Mesendoderm (in vitro differentiated cells): ENCODE results near the gene PTGR1.
"Not testable (repeated sequence)": the region's sequence is repeated elsewhere in the genome, so short reads cannot be mapped to it uniquely, and the experiment has no call there.

ENCODE experiments used
- DNase-seq: peaks from one replicate; pipeline ENCODE4 v3.0.0; 2013
- H2AK5ac ChIP-seq: 2 replicates; pipeline ENCODE4 v1.6.1; 2013; ENCODE audit warnings: low read length, inconsistent platforms
- H2BK120ac ChIP-seq: 2 replicates; pipeline ENCODE4 v1.6.1; 2013; ENCODE audit warnings: low read depth, mild to moderate bottlenecking, low read length, moderate library complexity, mixed read lengths
- H2BK15ac ChIP-seq: replicated peaks from 2 replicates; pipeline ENCODE4 v1.6.1; 2013; ENCODE audit warnings: low read depth, mild to moderate bottlenecking, moderate library complexity
- H2BK5ac ChIP-seq: 2 replicates; pipeline ENCODE4 v1.6.1; 2013; ENCODE audit warnings: low read length, inconsistent platforms
- H3K18ac ChIP-seq: 2 replicates; pipeline ENCODE4 v1.6.1; 2013; ENCODE audit warnings: mild to moderate bottlenecking, low read length, mixed read lengths
- H3K23ac ChIP-seq: one replicate; pipeline ENCODE4 v1.6.1; 2013; ENCODE audit warnings: low read length
- H3K27ac ChIP-seq: 2 replicates; pipeline ENCODE4 v1.5.1; 2013; ENCODE audit warnings: low read depth, mild to moderate bottlenecking, inconsistent platforms, low read length, moderate library complexity
- H3K27me3 ChIP-seq: 2 replicates; pipeline ENCODE4 v1.6.1; 2013; ENCODE audit warnings: low read length, control low read depth, mild to moderate bottlenecking, inconsistent platforms; ENCODE audit not compliant: insufficient read depth, poor library complexity
- H3K36me3 ChIP-seq: 2 replicates; pipeline ENCODE4 v1.6.1; 2013; ENCODE audit warnings: low read length, inconsistent platforms; ENCODE audit not compliant: control insufficient read depth, insufficient read depth
- H3K4ac ChIP-seq: one replicate; pipeline ENCODE4 v1.6.1; 2013; ENCODE audit warnings: low read depth, mild to moderate bottlenecking, low read length, moderate library complexity
- H3K4me1 ChIP-seq: 2 replicates; pipeline ENCODE4 v1.6.1; 2013; ENCODE audit warnings: low read depth, low read length, inconsistent platforms; ENCODE audit not compliant: control insufficient read depth
- H3K4me2 ChIP-seq: 2 replicates; pipeline ENCODE4 v1.6.1; 2013; ENCODE audit warnings: low read length
- H3K4me3 ChIP-seq: 2 replicates; pipeline ENCODE4 v1.5.1; 2013; ENCODE audit warnings: mild to moderate bottlenecking, low read length
- H3K56ac ChIP-seq: one replicate; pipeline ENCODE4 v1.6.1; 2013; ENCODE audit warnings: low read length
- H3K79me1 ChIP-seq: 2 replicates; pipeline ENCODE4 v1.6.1; 2013; ENCODE audit warnings: low read length, inconsistent platforms
- H3K79me2 ChIP-seq: 2 replicates; pipeline ENCODE4 v1.6.1; 2013; ENCODE audit warnings: mild to moderate bottlenecking, low read length; ENCODE audit not compliant: control insufficient read depth, insufficient read depth
- H3K9ac ChIP-seq: 2 replicates; pipeline ENCODE4 v1.6.1; 2013; ENCODE audit warnings: low read length, inconsistent platforms
- H4K5ac ChIP-seq: one replicate; pipeline ENCODE4 v1.6.1; 2013; ENCODE audit warnings: low read length
- H4K8ac ChIP-seq: one replicate; pipeline ENCODE4 v1.6.1; 2013; ENCODE audit warnings: low read depth, mild to moderate bottlenecking, control low read depth, low read length, moderate library complexity
- WGBS: extraction: QIAGEN DNeasy Blood & Tissue Kit; methylation state at CpG from one replicate; pipeline ENCODE4 v1.1.7; 2013; ENCODE audit warnings: low lambda C conversion rate, missing lambda C conversion rate; ENCODE audit not compliant: insufficient coverage; ENCODE audit errors: extremely low coverage; 5-methylcytosine and 5-hydroxymethylcytosine counted together

PTGR1 gene

GRCh38 chr9:111561165-111561719 is 38.2 kb downstream of the PTGR1 start:
- H2BK5ac ChIP-seq, result no peak overlapping the region
- no peaks in the 10 kb centered on the region for H3K27me3 ChIP-seq
- H3K79me2 ChIP-seq, result no peaks in the 10 kb centered on the region
- H2AK5ac ChIP-seq, result no peak overlapping the region
- H3K4ac ChIP-seq, result no peak overlapping the region
- no peak overlapping the region for H4K5ac ChIP-seq
- no peak overlapping the region for H3K23ac ChIP-seq
- H3K27ac ChIP-seq, result no peak overlapping the region
- H2BK120ac ChIP-seq, result no peak overlapping the region
- H3K9ac ChIP-seq, result no peak overlapping the region
- H4K8ac ChIP-seq, result no peak overlapping the region
- H3K36me3 ChIP-seq, result no peaks in the 10 kb centered on the region
- no peak overlapping the region for H3K4me2 ChIP-seq
- no peak overlapping the region for H2BK15ac ChIP-seq
- H3K79me1 ChIP-seq, result no peaks in the 10 kb centered on the region
- no peaks in the 10 kb centered on the region for H3K4me1 ChIP-seq
- H3K56ac ChIP-seq, result no peak overlapping the region
- H3K4me3 ChIP-seq, result no peak overlapping the region
- no peak overlapping the region for H3K18ac ChIP-seq
- no peak for DNase-seq

GRCh38 chr9:111559000-111559610 is 40.3 kb downstream of the PTGR1 start:
- no peak overlapping the region for H2AK5ac ChIP-seq

GRCh38 chr9:111555425-111555824 is 44.0 kb downstream of the PTGR1 start:
- not testable (repeated sequence) for H4K5ac ChIP-seq, H3K56ac ChIP-seq, H3K79me2 ChIP-seq, H3K18ac ChIP-seq, H3K9ac ChIP-seq, H3K27me3 ChIP-seq, H3K27ac ChIP-seq, H3K4me2 ChIP-seq, H3K79me1 ChIP-seq, DNase-seq, H2BK5ac ChIP-seq, H3K4me1 ChIP-seq, H3K4ac ChIP-seq, H3K23ac ChIP-seq, H4K8ac ChIP-seq, H2BK15ac ChIP-seq, H3K36me3 ChIP-seq, H2AK5ac ChIP-seq, H3K4me3 ChIP-seq, H2BK120ac ChIP-seq
- no CpG with 5 or more reads among the region's 2 CpGs for WGBS

More at GRCh38 chr9:111559000-111559610, 40.3 kb downstream of the PTGR1 start:
- H3K4me2 ChIP-seq, result no peak overlapping the region
- no peak overlapping the region for H4K8ac ChIP-seq
- H2BK120ac ChIP-seq, result no peak overlapping the region
- no peaks in the 10 kb centered on the region for H3K27me3 ChIP-seq
- H3K79me1 ChIP-seq, result no peaks in the 10 kb centered on the region
- no peak overlapping the region for H3K18ac ChIP-seq
- H3K79me2 ChIP-seq, result no peaks in the 10 kb centered on the region
- no peak overlapping the region for H2BK5ac ChIP-seq
- H3K23ac ChIP-seq, result no peak overlapping the region
- WGBS, result no CpG with 5 or more reads among the region's 7 CpGs
- no peak overlapping the region for H3K4ac ChIP-seq
- no peak overlapping the region for H3K9ac ChIP-seq
- no peak overlapping the region for H3K27ac ChIP-seq
- no peak overlapping the region for H3K4me3 ChIP-seq
- no peak overlapping the region for H3K56ac ChIP-seq
- no peaks in the 10 kb centered on the region for H3K36me3 ChIP-seq
- DNase-seq, result peak; percentile 1
- H2BK15ac ChIP-seq, result no peak overlapping the region
- H3K4me1 ChIP-seq, result no peaks in the 10 kb centered on the region
- no peak overlapping the region for H4K5ac ChIP-seq

- no peaks in the 10 kb centered on the region for H3K36me3 ChIP-seq
These were observed 50.8 kb downstream of the PTGR1 start for GRCh38 chr9:111548623-111549022.

GRCh38 chr9:111542497-111543254 is 56.8 kb downstream of the PTGR1 start:
- H2BK5ac ChIP-seq, result no peak overlapping the region
- H4K8ac ChIP-seq, result no peak overlapping the region
- peaks cover 4% of the 10 kb centered on the region for H3K36me3 ChIP-seq
- H3K27ac ChIP-seq, result no peak overlapping the region
- H3K56ac ChIP-seq, result no peak overlapping the region
- H4K5ac ChIP-seq, result no peak overlapping the region
- H3K4me1 ChIP-seq, result no peaks in the 10 kb centered on the region
- no peak overlapping the region for H3K4me2 ChIP-seq
- no peak overlapping the region for H3K23ac ChIP-seq
- H2BK15ac ChIP-seq, result no peak overlapping the region
- no peak overlapping the region for H2BK120ac ChIP-seq
- no peak overlapping the region for H2AK5ac ChIP-seq
- H3K79me2 ChIP-seq, result no peaks in the 10 kb centered on the region
- H3K4me3 ChIP-seq, result peak overlapping the region; percentile 6
- H3K79me1 ChIP-seq, result no peaks in the 10 kb centered on the region
- no peak overlapping the region for H3K18ac ChIP-seq
- no peak overlapping the region for H3K4ac ChIP-seq
- WGBS, result no CpG with 5 or more reads among the region's 11 CpGs
- no peak overlapping the region for H3K9ac ChIP-seq
- no peaks in the 10 kb centered on the region for H3K27me3 ChIP-seq
- peak; percentile 20 for DNase-seq

More at GRCh38 chr9:111548623-111549022, 50.8 kb downstream of the PTGR1 start:
- Histone ChIP-seq H4K5ac (no peak overlapping the region), H3K79me2 (no peaks in the 10 kb centered on the region), H3K56ac (no peak overlapping the region), H2BK120ac (no peak overlapping the region), H2BK15ac (no peak overlapping the region), H2BK5ac (no peak overlapping the region), H3K9ac (no peak overlapping the region), H3K27me3 (no peaks in the 10 kb centered on the region), H4K8ac (no peak overlapping the region), H3K4ac (no peak overlapping the region), H3K4me1 (no peaks in the 10 kb centered on the region), H3K27ac (no peak overlapping the region), H2AK5ac (no peak overlapping the region), H3K4me3 (no peak overlapping the region), H3K23ac (no peak overlapping the region), H3K4me2 (no peak overlapping the region), H3K18ac (no peak overlapping the region), H3K79me1 (no peaks in the 10 kb centered on the region)
- no peak for DNase-seq
- WGBS, result no CpG with 5 or more reads among the region's 2 CpGs
